HG02885 (cell line): ENCODE measurements around the gene EVX2.

Source experiments
- ATAC-seq: cut with Tn5 transposase; IDR thresholded peaks from one replicate; pipeline ENCODE4 v1.9.1; 2021; ENCODE audit warnings: mild to moderate bottlenecking; ENCODE audit not compliant: unreplicated experiment, poor library complexity

EVX2 gene

GRCh38 chr2:176071330-176072291 lies 12.2 kb downstream of the EVX2 start:
- ATAC-seq, result no peak

GRCh38 chr2:176068419-176068832 lies 15.3 kb downstream of the EVX2 start:
- no peak for ATAC-seq

GRCh38 chr2:176067589-176068418 lies 16.0 kb downstream of the EVX2 start:
- ATAC-seq, result no peak

GRCh38 chr2:176066645-176067588 lies 16.8 kb downstream of the EVX2 start:
- ATAC-seq, result no peak

GRCh38 chr2:176063958-176064357 lies 19.8 kb downstream of the EVX2 start:
- ATAC-seq, result no peak

GRCh38 chr2:176056406-176056805 lies 27.4 kb downstream of the EVX2 start:
- no peak for ATAC-seq

- ATAC-seq, result no peak
These were observed 44.4 kb downstream of the EVX2 start for GRCh38 chr2:176039375-176039774.

GRCh38 chr2:176038694-176039093 lies 45.1 kb downstream of the EVX2 start:
- ATAC-seq, result no peak

GRCh38 chr2:176035013-176035691 lies 48.6 kb downstream of the EVX2 start:
- no peak for ATAC-seq

GRCh38 chr2:176027806-176028205 lies 56.0 kb downstream of the EVX2 start:
- ATAC-seq, result no peak
